GM19025 (cell line): Measurements from ENCODE around the gene PIK3C2G.

Experiments
- ATAC-seq: cut with Tn5 transposase; IDR thresholded peaks from one replicate; pipeline ENCODE4 v1.9.1; 2021; ENCODE audit warnings: mild to moderate bottlenecking, low read depth, moderate library complexity; ENCODE audit not compliant: unreplicated experiment

PIK3C2G gene

DNA sequence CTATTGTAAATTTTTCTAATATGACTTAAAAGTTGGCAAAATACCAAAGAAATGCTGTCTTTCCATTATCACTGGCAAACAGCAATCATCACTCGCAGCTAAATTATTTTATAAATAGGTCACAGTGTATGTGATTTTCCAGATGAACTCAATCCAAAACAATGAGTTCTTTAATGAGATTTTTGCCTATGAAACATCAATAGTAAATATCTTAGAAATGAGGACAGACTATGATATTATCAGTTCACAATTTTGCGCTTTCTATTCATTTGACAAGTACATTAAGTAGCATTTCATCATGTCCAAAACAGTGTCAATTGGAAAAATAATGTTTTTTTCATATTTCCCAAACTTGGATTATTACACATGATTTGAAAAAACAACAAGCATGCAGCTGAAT lies 65.7 kb downstream of the PIK3C2G start:
- no peak for ATAC-seq

DNA sequence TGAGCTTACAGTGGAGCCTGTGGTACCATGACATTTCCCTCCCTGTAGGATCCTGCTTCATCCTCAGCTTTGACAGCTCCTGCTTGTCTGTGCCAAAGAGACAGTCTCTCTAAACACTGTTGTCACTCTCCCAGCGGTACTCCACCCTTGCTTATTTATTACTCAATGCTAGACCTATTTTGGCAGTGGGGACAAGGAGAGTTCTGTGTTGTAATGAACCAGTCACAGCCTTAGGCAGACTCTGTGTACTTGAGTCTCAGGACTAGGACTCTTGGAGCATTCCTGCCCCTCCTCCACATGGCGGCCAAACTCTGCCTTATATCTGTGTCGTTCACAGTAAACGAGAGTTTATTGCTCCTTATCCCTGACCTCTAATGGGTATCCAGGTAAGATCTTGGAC lies 70.9 kb downstream of the PIK3C2G start:
- no peak for ATAC-seq

DNA sequence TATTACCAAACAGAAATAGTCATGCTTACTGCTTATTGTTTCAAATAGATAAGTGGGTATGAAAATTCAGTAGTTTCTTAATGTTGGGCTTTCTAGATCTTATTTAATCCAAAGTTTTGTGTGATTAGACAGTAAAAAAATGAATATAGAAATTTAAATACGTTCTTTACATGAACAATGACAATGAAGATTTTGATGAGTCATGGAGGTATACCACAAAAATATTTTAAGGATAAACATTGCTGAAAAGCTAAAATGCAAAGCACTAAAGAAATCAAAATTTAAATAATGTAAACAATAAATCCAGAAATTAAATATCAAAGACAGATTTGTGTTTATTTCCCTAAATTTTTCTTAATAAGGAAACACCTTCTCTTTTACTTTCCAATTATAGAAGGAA lies 78.3 kb downstream of the PIK3C2G start:
- ATAC-seq: no peak

DNA sequence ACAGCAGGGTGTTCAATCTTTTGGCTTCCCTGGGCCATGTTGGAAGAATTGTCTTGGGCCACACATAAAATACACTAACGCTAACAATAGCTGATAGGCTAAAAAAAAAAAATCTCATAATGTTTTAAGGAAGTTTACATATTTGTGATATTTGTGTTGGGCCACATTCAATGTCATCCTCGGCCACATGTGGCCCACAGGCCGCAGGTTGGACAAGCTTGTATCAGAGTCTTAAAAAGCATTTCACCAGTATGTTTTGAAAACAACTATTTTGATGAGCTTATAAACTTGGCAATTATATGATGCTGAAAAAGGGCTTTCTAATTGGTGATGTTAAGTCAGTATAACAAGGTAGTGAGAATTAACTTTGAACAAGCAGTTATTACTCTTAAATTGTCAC lies 78.9 kb downstream of the PIK3C2G start:
- ATAC-seq: no peak

DNA sequence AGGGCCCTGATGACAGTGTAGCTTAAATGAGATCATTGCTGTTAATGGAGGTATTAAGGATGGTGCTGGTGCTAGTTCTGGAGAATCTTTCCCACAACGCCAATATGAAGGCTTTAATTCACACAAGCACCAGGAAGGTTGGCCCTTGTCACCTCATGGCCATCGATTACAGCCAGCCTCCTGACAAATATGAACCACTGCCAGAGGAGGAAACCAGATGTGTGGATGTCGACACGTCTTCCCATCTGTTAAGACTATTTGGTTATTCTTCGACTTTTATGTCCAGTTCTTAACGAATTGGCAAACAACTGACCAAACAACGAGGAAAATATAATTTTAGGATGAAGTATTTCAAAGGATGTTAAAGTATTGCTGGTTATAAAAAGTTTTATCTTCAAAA lies 79.5 kb downstream of the PIK3C2G start:
- no peak for ATAC-seq

DNA sequence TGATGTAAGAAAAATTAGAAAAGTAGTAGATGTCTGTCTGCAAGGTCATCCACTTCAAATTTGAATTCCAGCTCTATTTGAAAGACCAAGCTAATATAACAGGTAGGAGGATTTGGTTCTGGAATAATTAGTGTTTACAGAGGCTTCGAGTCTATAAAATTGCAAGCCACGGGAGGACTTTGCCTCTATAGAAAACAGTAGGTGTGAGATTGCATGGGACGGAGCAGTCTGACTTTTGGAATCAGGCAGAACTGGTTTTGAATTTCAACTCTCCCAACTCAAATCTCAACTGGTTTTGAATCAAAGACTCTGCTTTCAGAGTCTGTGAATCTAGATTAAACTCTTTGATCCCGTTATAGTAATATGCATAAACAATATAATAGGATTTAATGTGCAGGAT lies 82.4 kb downstream of the PIK3C2G start:
- no peak for ATAC-seq

DNA sequence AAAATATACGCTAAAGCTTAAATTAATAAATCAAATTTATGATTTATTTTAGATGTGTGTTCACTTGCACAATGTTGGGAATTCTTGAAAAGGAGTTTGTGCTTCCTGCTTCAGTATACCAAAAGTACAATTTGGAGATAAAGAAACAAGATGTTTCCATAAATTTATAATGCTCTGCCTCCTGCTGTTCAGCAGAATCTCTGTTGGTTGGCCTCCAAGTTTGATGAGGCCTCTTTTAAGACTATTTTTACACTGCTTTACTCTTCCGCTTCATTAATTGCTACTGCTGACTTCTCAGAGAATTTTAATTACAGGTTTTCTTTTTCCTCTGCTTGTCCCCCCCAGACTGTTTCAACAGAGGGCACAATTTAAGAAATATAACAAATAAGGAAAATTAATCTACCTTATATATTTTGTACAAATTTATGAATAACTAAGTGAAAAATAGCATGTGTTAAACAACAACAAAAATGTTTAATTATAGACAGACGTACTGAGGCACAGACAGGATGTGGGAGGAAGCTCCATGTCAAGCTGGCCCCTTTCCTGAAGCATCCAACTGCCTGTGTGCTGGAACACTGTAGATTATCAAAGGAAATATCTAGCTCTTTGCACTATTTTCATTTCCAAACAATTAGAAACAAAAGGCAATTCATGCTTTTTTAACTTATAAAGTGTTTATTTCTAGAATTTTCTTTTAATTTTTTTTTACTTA lies 83.9 kb downstream of the PIK3C2G start:
- no peak for ATAC-seq

DNA sequence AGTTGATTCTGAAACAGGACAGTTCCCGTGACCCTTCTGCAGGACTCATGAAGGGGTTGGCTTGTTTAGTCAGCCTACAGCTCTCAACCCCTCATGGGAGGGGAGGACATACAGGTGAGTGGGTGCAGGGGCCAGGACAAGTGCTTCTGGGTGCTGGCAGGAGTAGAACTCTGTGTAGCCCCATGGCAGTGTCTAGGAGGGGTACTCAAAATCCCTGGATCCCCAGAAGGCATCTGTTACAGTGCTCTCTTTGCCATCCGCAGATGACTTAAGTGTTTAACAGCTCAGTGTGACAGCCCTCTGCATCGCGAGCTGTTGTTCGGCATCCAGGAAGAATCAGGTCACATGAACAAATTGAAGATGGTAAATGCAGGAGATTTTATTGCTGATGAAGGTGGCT lies 91.0 kb downstream of the PIK3C2G start:
- no peak for ATAC-seq

DNA sequence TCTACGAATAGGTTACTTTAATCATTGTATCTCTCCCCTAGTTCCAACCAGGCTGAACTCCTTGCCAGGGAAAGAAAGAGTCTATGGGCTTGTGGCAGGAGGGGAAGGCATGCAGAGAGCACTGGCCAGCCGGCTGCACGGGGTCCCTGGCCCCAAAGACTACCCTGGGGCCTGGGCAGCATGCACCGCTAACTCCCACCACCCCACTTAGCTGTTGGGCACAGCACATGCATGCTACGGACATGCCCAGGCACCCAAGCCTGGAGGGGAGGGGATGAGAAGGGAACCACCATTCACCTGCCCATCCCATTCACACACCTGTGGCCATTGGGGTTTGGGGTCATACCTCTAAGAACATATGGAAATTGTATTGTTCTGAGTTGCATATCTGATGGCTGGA lies 94.1 kb downstream of the PIK3C2G start:
- no peak for ATAC-seq

DNA sequence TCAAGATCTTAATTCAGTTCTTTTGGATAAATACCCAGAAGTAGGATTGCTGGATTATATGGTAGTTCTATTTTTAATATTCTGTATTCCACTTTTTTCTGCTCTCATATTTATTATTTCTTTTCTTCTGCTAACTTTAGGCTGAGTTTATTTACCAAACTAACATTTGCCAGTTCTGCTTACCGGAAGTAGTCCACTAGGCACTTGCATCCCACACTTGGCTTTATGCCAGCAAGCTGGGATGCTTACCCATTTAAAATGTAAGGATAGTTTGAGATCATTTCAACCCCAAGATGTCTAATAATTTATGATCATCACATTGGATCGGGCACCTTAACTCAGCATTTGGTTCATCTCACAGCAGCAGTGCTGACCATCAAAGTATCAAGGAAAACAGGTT lies 96.8 kb downstream of the PIK3C2G start:
- no peak for ATAC-seq

DNA sequence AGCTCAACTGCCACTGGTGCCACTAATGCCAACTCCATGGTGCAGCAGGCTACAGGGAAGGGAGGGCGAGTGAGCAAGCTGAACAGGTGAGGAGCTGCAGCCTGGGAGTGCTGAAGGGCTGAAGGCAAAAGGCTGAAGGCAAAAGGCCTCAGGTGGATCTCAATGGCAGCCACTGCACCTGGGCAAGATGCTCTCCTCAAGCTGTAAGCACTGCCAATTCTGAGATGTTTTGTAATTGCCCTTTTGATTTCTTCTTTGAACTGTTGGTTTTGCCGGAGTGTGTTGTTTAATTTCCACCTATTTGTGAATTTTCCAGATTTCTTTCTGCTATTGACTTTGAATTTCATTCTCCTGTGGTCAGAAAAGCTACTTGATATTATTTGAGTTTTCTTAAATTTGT lies 97.6 kb downstream of the PIK3C2G start:
- no peak for ATAC-seq

DNA sequence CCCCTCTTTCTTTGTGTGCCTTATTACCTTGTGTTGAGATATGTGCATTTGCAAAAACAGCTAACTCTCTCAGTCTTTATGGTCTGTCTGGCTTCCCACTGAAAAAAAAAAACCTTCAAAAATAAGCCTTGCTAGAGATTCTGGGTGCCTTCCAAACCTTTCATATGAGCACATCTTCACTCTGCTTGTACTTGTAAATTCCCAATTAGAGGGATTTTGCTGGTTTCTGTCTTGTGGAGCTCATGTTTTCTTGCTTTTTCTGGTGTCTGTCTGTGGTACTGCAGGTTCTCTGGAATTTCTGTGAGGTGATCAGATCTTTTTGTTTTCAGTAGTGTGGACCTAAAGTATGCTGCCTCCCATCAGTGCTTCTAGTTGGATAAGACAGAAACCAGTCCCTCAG lies 100.1 kb downstream of the PIK3C2G start:
- ATAC-seq: no peak

DNA sequence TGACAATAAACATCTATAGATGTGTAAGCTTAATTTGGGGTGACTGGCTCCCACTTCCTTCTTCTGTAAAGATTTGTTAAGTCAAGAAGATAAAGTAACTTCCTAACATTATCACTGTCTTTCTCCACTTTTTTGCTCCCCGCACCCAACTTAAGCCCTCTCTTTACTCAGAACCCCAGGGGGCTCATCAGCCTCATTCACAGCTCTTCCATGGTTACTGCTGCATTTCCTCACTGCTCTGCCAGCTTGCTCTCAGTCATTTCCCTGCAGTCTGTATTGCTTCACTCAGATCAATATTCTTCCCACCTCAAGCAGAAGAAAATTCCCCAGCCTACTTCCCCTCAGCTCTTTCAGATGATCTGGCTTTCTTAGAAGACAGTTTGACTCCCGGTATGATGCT lies 102.0 kb downstream of the PIK3C2G start:
- no peak for ATAC-seq

DNA sequence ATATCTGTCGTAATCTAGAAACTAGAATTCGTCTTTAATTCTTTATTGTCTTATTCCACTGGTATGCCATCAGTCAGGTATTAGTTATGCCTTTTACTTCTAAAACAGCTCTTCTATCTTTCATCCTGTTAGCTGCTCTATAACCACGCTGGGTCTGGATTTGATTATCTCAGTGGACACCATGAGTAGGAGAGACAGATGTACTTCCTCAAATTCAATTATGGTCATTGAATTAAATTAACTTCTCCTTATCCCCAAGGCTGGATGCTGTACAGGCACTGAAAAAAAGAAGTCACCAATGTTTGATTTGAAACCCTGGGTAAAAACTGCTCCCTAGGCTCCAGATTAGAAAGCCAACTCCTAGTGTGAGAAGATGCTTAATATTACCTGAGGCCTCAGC lies 107.3 kb downstream of the PIK3C2G start:
- no peak for ATAC-seq

DNA sequence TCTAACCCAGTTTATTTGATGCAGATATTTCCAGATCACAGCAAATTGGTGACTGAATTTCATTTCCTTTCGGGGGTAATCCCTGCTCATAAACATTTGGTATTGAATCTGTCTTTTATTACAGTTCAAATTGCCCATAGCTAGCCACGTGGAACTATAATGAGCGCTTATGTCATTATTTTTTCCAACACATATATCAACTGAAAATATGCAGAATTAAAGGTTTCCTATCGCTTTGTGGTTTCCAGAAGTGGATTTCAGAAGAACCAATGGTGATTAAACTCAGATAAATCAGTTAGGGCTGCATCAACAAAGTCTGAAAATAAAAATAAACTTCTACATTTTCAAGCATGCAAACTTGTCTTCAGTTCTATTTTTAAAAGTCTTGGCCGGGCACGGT lies 111.9 kb downstream of the PIK3C2G start:
- ATAC-seq: no peak

DNA sequence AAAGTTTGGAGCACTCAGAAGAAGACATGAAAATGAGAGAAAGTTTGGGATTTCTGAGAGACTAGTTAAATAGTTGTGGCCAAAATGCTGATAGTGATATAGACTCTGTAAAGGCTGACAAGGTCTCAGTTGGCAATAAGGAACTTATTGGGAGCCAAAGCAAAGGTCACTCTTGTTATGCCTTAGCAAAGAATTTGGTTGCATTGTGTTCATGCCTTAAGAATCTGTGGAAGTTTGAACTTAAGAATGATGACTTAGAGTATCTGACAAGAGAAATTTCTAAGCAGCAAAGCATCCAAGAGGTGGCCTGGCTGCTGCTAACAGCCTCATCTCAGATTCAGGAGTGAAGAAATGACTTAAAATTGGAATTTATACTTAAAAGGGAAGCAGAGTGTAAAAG lies 113.8 kb downstream of the PIK3C2G start:
- no peak for ATAC-seq

DNA sequence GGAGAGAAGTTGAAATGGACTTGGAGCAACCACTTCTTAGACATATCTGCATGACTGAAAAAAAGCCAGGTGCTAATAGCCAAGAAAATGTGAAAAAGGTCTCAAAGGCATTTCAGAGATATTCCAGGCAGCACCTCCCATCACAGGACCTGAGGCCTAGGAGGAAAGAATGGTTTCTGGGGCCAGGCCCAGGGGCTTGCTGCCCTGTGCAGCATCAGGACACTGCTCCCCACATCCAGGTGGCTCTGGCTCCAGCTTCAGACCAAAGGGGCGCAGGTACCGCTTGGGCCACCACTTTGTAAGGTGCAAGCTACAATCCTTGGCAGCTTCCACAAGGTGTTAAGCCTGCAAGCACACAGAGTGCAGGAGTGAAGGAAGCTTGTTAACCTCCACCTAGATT lies 114.3 kb downstream of the PIK3C2G start:
- no peak for ATAC-seq

DNA sequence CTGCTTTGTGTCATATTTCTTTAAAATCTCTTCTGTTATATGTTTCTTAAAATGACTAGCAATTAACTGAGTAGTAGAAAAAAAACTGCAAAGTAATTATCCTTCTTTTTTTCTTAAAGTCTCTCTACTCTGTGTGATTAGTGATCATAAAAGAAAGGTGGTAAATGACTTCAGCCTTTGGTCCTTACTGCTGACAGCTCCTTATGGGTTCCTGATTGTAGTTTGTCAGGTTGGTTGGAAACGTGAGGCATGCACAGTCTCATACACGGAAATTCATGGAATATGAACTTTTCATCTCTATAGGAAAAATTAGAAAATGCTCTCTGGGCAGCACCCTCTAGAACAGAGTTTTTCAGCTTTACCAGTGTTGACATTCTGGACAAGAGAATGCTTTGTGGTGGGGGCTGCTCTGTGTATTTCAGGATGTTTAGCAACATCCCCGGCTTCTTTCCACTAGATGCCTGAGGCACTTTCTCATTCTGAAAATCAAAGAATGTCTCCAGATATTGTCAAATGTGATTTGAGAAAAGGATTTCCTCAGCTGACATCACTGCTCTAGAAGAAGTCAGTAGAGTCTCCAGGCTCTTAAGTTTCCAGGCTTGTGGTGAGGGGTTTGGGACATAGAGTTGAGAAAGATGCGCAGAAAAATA lies 121.0 kb downstream of the PIK3C2G start:
- ATAC-seq: no peak

DNA sequence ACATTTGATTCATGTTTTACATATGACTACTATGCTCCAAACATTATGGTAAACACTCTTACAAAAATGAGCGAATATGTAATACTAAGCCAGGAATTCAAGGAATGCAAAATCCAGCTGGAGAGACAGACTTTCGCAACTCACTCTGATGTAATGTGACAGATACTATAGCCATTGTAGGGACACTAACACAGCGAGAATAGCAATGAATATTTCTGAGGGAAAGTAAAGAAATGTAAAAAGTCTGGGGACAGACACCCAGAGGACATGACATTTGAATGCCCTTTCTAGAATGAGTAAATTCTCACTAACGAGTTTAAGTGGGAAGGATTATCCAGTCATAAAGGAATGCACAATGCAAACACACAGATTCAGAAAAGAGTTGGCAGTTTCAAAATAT lies 121.9 kb downstream of the PIK3C2G start:
- no peak for ATAC-seq

DNA sequence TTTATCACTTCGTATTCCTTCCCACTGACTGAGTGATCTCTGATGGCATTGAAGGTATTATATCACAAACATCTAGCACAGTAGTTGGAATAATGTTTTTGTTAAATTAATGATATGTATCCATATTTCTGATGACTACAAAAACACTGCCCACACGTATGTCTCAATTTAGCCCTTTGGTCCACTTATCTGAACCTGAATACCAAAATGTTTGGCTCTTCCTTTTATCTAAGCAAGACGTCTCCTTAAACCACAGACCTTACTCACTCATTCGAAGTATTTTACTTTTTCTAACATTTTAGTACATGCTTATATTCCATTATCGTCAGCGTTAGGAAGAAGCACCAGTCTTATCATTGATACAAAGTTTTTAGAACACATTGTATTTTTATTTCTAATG lies 126.4 kb downstream of the PIK3C2G start:
- ATAC-seq: no peak

DNA sequence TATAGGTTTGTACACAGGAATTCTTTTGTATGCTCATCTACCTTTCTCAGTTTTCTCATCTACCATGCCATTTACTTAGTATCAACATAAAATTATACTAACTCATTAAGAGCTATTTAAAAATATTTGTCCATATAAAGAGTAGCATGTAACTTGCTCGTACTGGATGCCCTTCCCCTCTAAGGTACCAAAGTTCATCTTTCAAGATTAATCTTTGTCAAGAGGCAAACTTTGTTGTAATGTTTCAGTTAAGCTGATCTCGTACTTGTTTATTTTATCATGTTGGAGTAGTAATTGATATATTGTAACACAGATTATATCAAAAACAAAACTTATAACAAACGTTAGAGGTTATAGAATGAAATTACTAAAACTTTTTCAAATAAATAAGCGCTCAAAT lies 128.5 kb downstream of the PIK3C2G start:
- no peak for ATAC-seq

DNA sequence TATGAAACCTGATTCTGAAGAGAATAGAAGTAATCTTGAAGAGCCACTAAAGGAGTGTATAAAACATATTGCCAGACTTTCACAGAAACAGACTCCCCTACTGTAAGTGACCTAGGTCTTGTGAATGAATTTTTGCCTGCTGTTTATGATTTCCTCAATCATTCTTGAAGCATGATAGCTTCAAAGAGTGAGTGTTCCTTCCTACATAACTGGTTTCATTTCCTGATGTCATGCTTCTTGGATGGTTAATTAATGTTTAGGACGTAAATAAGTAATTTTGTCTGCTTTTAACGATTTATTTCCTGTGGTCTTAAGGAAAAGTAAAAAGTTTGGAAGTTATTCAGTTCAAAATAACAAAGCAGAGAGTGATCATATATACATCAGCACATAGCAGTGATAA lies 129.8 kb downstream of the PIK3C2G start:
- ATAC-seq: no peak

DNA sequence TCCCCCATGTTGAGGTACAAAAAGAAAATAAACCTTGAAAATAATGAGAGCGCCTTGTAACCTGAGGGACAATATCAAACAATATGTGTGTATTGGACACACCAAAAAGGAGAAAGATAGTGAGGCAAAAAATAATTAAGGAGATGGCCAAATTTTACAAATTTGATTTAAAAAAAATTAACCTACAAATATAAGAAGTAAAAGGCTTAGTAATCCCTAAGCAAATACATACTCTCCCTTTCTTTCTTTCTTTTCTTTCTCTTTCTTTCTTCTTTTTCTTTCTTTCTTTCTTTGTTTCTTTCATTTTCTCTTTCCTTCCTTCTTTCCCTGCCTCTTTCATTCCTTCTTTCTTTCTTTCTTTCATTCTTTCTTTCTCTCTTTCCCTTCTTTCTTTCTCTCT lies 133.4 kb downstream of the PIK3C2G start:
- ATAC-seq: no peak
